HCT116 (cell line): ENCODE results near the gene ZNF862. TPM values are rescaled to one million over a fixed set of nuclear protein-coding genes. Genes with fewer than 3 reads are reported as not detected.

ENCODE experiments used
- ATAC-seq: fragments of 200-7000 bp; cut with Tn5 transposase; 2 replicates; pipeline ENCODE4 v1.9.1; 2020; ENCODE audit warnings: mild to moderate bottlenecking, moderate library complexity
- BruUV-seq: library from RNA; stranded (reverse); fragments of 400-500 nt; replicated peaks from 2 replicates; lab custom pipeline; 2021; lab: Mats Ljungman, UMichigan
- CTCF ChIA-PET: fragments of 300-600 bp; sonication (Branson Sonifier 250); formaldehyde crosslinking; loops from one replicate; lab custom pipeline; 2021; ENCODE audit warnings: antibody characterized with exemption; lab: Charles Lee
- POLR2A ChIA-PET: fragments of 300-600, 350-600 bp; sonication (Branson Sonifier 250); formaldehyde crosslinking; loops from one replicate; lab custom pipeline; 2021; ENCODE audit warnings: antibody characterized with exemption; lab: Charles Lee
- RAD21 ChIA-PET, 2 experiments: fragments of 300-600 bp; sonication (Branson Sonifier 250); formaldehyde crosslinking; loops; one replicate each; lab custom pipeline; 2023; ENCODE audit warnings: low total read pairs in 2 of 2; ENCODE audit not compliant: uncharacterized antibody in 2 of 2, unreplicated experiment in 2 of 2, low non-redundant PET in 1 of 2; lab: Charles Lee
- DNase-seq: peaks from one replicate; pipeline ENCODE4 v3.0.0-alpha.2; 2010; ENCODE audit warnings: low read depth, low spot score
- H2AFZ ChIP-seq: fragments of 200-600 bp; shearing (Covaris generic), sonication (generic); 2 replicates; pipeline ENCODE4 v1.6.1; 2017; ENCODE audit warnings: low read depth, mixed run types, mixed read lengths, antibody characterized with exemption, low read length; ENCODE audit not compliant: poor library complexity, severe bottlenecking
- H3K27ac ChIP-seq: 2 replicates; pipeline ENCODE4 v1.5.1; 2012; ENCODE audit warnings: low read depth, low read length
- H3K27me3 ChIP-seq: fragments of 200-600 bp; sonication (generic); 2 replicates; pipeline ENCODE4 v1.6.1; 2016; ENCODE audit warnings: mixed run types, low read length, mixed read lengths; ENCODE audit not compliant: insufficient read depth
- H3K36me3 ChIP-seq, 2 experiments: fragments of 200-500 bp in 1 of 2; fragments of 200-600 bp in 1 of 2; sonication (Bioruptor generic) in 1 of 2; sonication (generic) in 1 of 2; 2 replicates each; pipeline versions ENCODE4 v1.5.1 to v1.6.1; 2014 to 2016; ENCODE audit warnings: low read length in 2 of 2, inconsistent platforms in 1 of 2, mixed read lengths in 1 of 2, mixed run types in 1 of 2; ENCODE audit not compliant: insufficient read depth in 2 of 2, control insufficient read depth in 1 of 2
- H3K4me1 ChIP-seq, 2 experiments: fragments of 200-600 bp in 1 of 2; sonication (generic) in 1 of 2; 2 replicates each; pipeline versions ENCODE4 v1.5.1 to v1.6.1; 2012 to 2017; ENCODE audit warnings: low read length in 2 of 2, inconsistent platforms in 1 of 2, mild to moderate bottlenecking in 1 of 2, mixed read lengths in 1 of 2, mixed run types in 1 of 2, moderate library complexity in 1 of 2; ENCODE audit not compliant: insufficient read depth in 2 of 2, control insufficient read depth in 1 of 2
- H3K4me2 ChIP-seq: fragments of 200-600 bp; sonication (generic); 2 replicates; pipeline ENCODE4 v1.6.1; 2017; ENCODE audit warnings: mixed run types, low read length, mixed read lengths
- H3K4me3 ChIP-seq, 2 experiments: fragments of 200-600 bp in 1 of 2; sonication (generic) in 1 of 2; replicated peaks in 1 of 2; 2 replicates each; pipeline ENCODE4 v1.5.1; 2011 to 2016; ENCODE audit warnings: low read length in 2 of 2, control low read depth in 1 of 2, low read depth in 1 of 2, mild to moderate bottlenecking in 1 of 2, mixed read lengths in 1 of 2, mixed run types in 1 of 2
- H3K79me2 ChIP-seq: fragments of 200-600 bp; sonication (generic); 2 replicates; pipeline ENCODE4 v1.6.1; 2017; ENCODE audit warnings: mild to moderate bottlenecking, mixed run types, low read length, moderate library complexity, mixed read lengths; ENCODE audit not compliant: insufficient read depth
- H3K9ac ChIP-seq: fragments of 200-600 bp; sonication (generic); 2 replicates; pipeline ENCODE4 v1.6.1; 2016; ENCODE audit warnings: low read length, mixed read lengths
- H3K9me2 ChIP-seq: fragments of 200-600 bp; sonication (generic), shearing (Covaris generic); 2 replicates; pipeline ENCODE4 v1.6.1; 2017; ENCODE audit warnings: mixed run types, mild to moderate bottlenecking, moderate library complexity; ENCODE audit not compliant: insufficient read depth
- H3K9me3 ChIP-seq, 2 experiments: fragments of 200-500 bp in 1 of 2; fragments of 200-600 bp in 1 of 2; sonication (Bioruptor generic) in 1 of 2; sonication (generic) in 1 of 2; 2 replicates each; pipeline ENCODE4 v1.6.1; 2014 to 2017; ENCODE audit warnings: low read length in 2 of 2, mixed read lengths in 2 of 2, inconsistent platforms in 1 of 2, low read depth in 1 of 2, mild to moderate bottlenecking in 1 of 2, mixed run types in 1 of 2, moderate library complexity in 1 of 2; ENCODE audit not compliant: control insufficient read depth in 1 of 2, insufficient read depth in 1 of 2
- H4K20me1 ChIP-seq: fragments of 200-600 bp; sonication (generic), shearing (Covaris generic); 2 replicates; pipeline ENCODE4 v1.6.1; 2017; ENCODE audit warnings: mixed run types, mild to moderate bottlenecking, moderate library complexity; ENCODE audit not compliant: insufficient read depth
- EGR1 ChIP-seq: IDR thresholded peaks from 2 replicates; pipeline ENCODE4 v1.6.1; 2012; ENCODE audit warnings: low read depth
- ELF1 ChIP-seq: IDR thresholded peaks from 2 replicates; pipeline ENCODE4 v1.6.1; 2012; ENCODE audit warnings: low read depth, borderline replicate concordance
- EZH2 ChIP-seq: fragments of 200-600 bp; sonication (generic); IDR thresholded peaks from 2 replicates; pipeline ENCODE4 v1.6.1; 2017; ENCODE audit warnings: antibody characterized with exemption, mixed run types
- EZH2phosphoT487 ChIP-seq: fragments of 200-600 bp; IDR thresholded peaks from 2 replicates; pipeline ENCODE4 v1.6.1; 2018; ENCODE audit warnings: antibody characterized with exemption, borderline replicate concordance
- FOSL1 ChIP-seq: IDR thresholded peaks from 2 replicates; pipeline ENCODE4 v1.6.1; 2012; ENCODE audit warnings: low read depth
- POLR2AphosphoS5 ChIP-seq: IDR thresholded peaks from 2 replicates; pipeline ENCODE4 v1.6.1; 2011; ENCODE audit warnings: mild to moderate bottlenecking, low read depth, low read length, moderate library complexity
- RAD21 ChIP-seq: IDR thresholded peaks from 2 replicates; pipeline ENCODE4 v1.6.1; 2012; ENCODE audit warnings: low read depth, mild to moderate bottlenecking
- SRF ChIP-seq: IDR thresholded peaks from 2 replicates; pipeline ENCODE4 v1.6.1; 2012; ENCODE audit warnings: low read depth
- TCF7L2 ChIP-seq: IDR thresholded peaks from 2 replicates; pipeline ENCODE4 v1.7.0; 2011; ENCODE audit warnings: borderline replicate concordance, inconsistent platforms; ENCODE audit not compliant: insufficient read depth, insufficient read length; ENCODE audit errors: extremely low read depth
- ZFX ChIP-seq: fragments of 450-650 bp; IDR thresholded peaks from 2 replicates; pipeline ENCODE4 v1.6.1; 2017
- ZNF274 ChIP-seq: fragments of 200-500 bp; sonication (Bioruptor generic); IDR thresholded peaks from 2 replicates; pipeline ENCODE4 v1.6.1; 2014; ENCODE audit warnings: mild to moderate bottlenecking, low read depth, low read length, inconsistent platforms
- intact Hi-C: fragments of 100-400 bp; cut with micrococcal nuclease; formaldehyde crosslinking; loops from 2 replicates; pipeline ENCODE4 v1.10.0; 2022
- total RNA-seq: library from RNA; stranded (reverse); gene quantifications from one replicate; pipeline ENCODE4 v1.2.1, GENCODE V29; 2021; ENCODE audit not compliant: unreplicated experiment
- TF ChIP-seq, protein P1 (sequence below): IDR thresholded peaks from 2 replicates; pipeline ENCODE4 v1.6.1; 2012
- TF ChIP-seq, protein P2 (sequence below), 3 experiments: fragments of 200-600 bp in 1 of 3; sonication (generic) in 1 of 3; IDR thresholded peaks in 2 of 3; conservative IDR thresholded peaks in 1 of 3; 2 replicates each; pipeline ENCODE4 v1.5.1; 2012 to 2017; ENCODE audit warnings: low read depth in 2 of 3, low read length in 2 of 3, antibody characterized with exemption in 1 of 3, borderline replicate concordance in 1 of 3, control low read depth in 1 of 3, mild to moderate bottlenecking in 1 of 3, mixed read lengths in 1 of 3, mixed run types in 1 of 3, moderate library complexity in 1 of 3; ENCODE audit not compliant: insufficient read depth in 1 of 3
- TF ChIP-seq, protein P3 (sequence below): IDR thresholded peaks from 2 replicates; pipeline ENCODE4 v1.6.1; 2012
- TF ChIP-seq, protein P4 (sequence below): IDR thresholded peaks from 2 replicates; pipeline ENCODE4 v1.6.1; 2012; ENCODE audit warnings: low read depth

The ZNF862 gene
- total RNA-seq, 1 experiment from 2014 or later = 8.5 TPM

DNA sequence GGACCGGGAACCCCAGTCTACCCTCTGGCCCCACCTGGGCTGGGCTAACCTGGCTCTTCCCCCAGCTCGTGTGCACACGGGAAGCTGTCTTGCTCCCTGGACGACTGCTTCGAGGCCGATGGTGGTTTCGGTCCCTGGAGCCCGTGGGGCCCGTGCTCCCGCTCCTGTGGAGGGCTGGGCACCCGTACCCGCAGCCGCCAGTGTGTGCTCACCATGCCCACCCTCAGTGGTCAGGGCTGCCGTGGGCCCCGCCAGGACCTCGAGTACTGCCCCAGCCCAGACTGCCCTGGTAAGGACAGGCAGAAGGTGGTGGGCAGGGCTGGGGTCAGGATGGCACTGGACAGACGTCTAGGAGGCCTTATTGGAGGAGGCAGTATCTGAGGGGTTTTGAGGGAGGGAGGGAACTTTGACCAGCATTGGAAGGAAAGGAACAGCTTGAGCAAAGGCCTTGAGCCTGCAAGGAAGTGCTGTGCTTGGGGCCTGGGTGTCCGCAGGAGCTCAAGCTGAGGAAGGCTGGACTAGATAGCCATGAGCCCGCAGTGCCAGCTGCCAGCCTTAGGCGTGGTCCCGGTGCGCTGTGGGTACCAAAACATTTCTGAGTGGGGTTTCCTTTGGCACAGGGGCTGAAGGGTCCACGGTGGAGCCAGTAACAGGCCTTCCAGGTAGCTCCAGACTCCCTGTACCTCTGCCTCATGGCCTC is 20.2 kb upstream of the ZNF862 start:
- POLR2A ChIA-PET = no interaction called here
- no TSS peak for BruUV-seq
- intact Hi-C loops = no loop called here

More for the DNA sequence above, 20.2 kb upstream of the ZNF862 start:
- Histone ChIP-seq H3K27ac (no peak overlapping the region), H4K20me1 (no peaks in the 10 kb centered on the region), H3K36me3 (no peaks in the 10 kb centered on the region), H3K4me2 (no peak overlapping the region)
- CTCF ChIA-PET = no interaction called here
- TF ChIP-seq RAD21 = no peak
- no peak for TF ChIP-seq EGR1
- TF ChIP-seq SRF = no peak
- TF ChIP-seq, protein P1, sequence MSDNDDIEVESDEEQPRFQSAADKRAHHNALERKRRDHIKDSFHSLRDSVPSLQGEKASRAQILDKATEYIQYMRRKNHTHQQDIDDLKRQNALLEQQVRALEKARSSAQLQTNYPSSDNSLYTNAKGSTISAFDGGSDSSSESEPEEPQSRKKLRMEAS = no peak
- no peak for TF ChIP-seq ZNF274
- no peak for TF ChIP-seq ELF1
- TF ChIP-seq, protein P2, sequence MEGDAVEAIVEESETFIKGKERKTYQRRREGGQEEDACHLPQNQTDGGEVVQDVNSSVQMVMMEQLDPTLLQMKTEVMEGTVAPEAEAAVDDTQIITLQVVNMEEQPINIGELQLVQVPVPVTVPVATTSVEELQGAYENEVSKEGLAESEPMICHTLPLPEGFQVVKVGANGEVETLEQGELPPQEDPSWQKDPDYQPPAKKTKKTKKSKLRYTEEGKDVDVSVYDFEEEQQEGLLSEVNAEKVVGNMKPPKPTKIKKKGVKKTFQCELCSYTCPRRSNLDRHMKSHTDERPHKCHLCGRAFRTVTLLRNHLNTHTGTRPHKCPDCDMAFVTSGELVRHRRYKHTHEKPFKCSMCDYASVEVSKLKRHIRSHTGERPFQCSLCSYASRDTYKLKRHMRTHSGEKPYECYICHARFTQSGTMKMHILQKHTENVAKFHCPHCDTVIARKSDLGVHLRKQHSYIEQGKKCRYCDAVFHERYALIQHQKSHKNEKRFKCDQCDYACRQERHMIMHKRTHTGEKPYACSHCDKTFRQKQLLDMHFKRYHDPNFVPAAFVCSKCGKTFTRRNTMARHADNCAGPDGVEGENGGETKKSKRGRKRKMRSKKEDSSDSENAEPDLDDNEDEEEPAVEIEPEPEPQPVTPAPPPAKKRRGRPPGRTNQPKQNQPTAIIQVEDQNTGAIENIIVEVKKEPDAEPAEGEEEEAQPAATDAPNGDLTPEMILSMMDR (IDR thresholded peaks at IDR 0.05 in 2 of 3, conservative IDR thresholded peaks at IDR 0.05 in 1 of 3; ENCODE audit: borderline replicate concordance in 1 of 3, insufficient read depth in 1 of 3, low read depth in 2 of 3, low read length in 2 of 3) = no peak
- no peak for TF ChIP-seq TCF7L2
- no peak for TF ChIP-seq EZH2
- no peak for TF ChIP-seq EZH2phosphoT487
- TF ChIP-seq POLR2AphosphoS5 = no peak
- TF ChIP-seq ZFX = no peak
- TF ChIP-seq, protein P3, sequence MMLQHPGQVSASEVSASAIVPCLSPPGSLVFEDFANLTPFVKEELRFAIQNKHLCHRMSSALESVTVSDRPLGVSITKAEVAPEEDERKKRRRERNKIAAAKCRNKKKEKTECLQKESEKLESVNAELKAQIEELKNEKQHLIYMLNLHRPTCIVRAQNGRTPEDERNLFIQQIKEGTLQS = no peak
- TF ChIP-seq, protein P4, sequence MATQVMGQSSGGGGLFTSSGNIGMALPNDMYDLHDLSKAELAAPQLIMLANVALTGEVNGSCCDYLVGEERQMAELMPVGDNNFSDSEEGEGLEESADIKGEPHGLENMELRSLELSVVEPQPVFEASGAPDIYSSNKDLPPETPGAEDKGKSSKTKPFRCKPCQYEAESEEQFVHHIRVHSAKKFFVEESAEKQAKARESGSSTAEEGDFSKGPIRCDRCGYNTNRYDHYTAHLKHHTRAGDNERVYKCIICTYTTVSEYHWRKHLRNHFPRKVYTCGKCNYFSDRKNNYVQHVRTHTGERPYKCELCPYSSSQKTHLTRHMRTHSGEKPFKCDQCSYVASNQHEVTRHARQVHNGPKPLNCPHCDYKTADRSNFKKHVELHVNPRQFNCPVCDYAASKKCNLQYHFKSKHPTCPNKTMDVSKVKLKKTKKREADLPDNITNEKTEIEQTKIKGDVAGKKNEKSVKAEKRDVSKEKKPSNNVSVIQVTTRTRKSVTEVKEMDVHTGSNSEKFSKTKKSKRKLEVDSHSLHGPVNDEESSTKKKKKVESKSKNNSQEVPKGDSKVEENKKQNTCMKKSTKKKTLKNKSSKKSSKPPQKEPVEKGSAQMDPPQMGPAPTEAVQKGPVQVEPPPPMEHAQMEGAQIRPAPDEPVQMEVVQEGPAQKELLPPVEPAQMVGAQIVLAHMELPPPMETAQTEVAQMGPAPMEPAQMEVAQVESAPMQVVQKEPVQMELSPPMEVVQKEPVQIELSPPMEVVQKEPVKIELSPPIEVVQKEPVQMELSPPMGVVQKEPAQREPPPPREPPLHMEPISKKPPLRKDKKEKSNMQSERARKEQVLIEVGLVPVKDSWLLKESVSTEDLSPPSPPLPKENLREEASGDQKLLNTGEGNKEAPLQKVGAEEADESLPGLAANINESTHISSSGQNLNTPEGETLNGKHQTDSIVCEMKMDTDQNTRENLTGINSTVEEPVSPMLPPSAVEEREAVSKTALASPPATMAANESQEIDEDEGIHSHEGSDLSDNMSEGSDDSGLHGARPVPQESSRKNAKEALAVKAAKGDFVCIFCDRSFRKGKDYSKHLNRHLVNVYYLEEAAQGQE = no peak
- no peak for TF ChIP-seq FOSL1
- TF ChIP-seq, all 23 proteins: peak for 0
- DNase-seq (no peak), ATAC-seq (no peak)
- Histone ChIP-seq H3K9ac (no peak overlapping the region), H3K4me3 (no peak overlapping the region), H3K9me2 (no peaks in the 10 kb centered on the region), H3K4me1 (no peaks in the 10 kb centered on the region), H3K79me2 (no peaks in the 10 kb centered on the region), H2AFZ (no peak overlapping the region), H3K27me3 (no peaks in the 10 kb centered on the region), H3K9me3 (no peaks in the 10 kb centered on the region)
- RAD21 ChIA-PET = no interaction called here
